H1 (cell line): ENCODE measurements around the gene MRPL27. TPM values are rescaled to one million over a fixed set of nuclear protein-coding genes. Genes with fewer than 3 reads are reported as not detected.

Experiments
- BCL11A ChIP-seq, 2 experiments: IDR thresholded peaks; one replicate each; pipeline ENCODE4 v1.6.1; 2011; ENCODE audit warnings: low read depth in 2 of 2, low read length in 2 of 2, mild to moderate bottlenecking in 2 of 2
- CHD7 ChIP-seq: fragments of 300-600 bp; sonication (generic); IDR thresholded peaks from 2 replicates; pipeline ENCODE4 v1.7.1; 2012; ENCODE audit warnings: low read length, moderate library complexity, mild to moderate bottlenecking, inconsistent platforms; ENCODE audit not compliant: insufficient replicate concordance
- CREB1 ChIP-seq: IDR thresholded peaks from 2 replicates; pipeline ENCODE4 v1.6.1; 2012; ENCODE audit warnings: inconsistent platforms
- JUN ChIP-seq: IDR thresholded peaks from 2 replicates; pipeline ENCODE4 v1.6.1; 2011; ENCODE audit warnings: low read depth, mild to moderate bottlenecking, improper control_type of control experiment, low read length
- KDM5A ChIP-seq: fragments of 200-600 bp; IDR thresholded peaks from 2 replicates; pipeline ENCODE4 v1.7.1; 2012; ENCODE audit warnings: mild to moderate bottlenecking, low read length, inconsistent platforms, mixed read lengths
- polyA plus RNA-seq, 7 experiments: library from polyadenylated mRNA; depleted of rRNA in 3 of 7; stranded (reverse) in 5 of 7; unstranded in 2 of 7; fragments of >200 nt in 5 of 7; fragments of 200-250 nt in 2 of 7; gene quantifications; 1 replicate in 5 of 7; 2 replicates in 1 of 7; 4 replicates in 1 of 7; pipeline versions ENCODE4 v1.2.1 to v1.2.3, GENCODE V29; 2011 to 2013; ENCODE audit warnings: missing spikeins in 2 of 7, mixed read lengths in 2 of 7
- total RNA-seq: library from RNA; stranded (reverse); fragmentation: NEBNext Ultra II Directional; extraction: Animal tissue kit (Norgen Biotek cat#: 25700); gene quantifications from 2 replicates; pipeline ENCODE4 v1.2.1, GENCODE V29; 2021

Gene MRPL27
- total and polyA plus RNA-seq, 2 of the 8 experiments (the other 6 are each of a cell fraction or from before 2014, with no cell fraction given) = 75.6 to 135 TPM

- TF ChIP-seq CREB1 = no peak
- no peak for TF ChIP-seq JUN
- TF ChIP-seq KDM5A = no peak
- no peak for TF ChIP-seq CHD7
- TF ChIP-seq BCL11A (IDR thresholded peaks at IDR 0.05; ENCODE audit: low read depth in 2 of 2, low read length in 2 of 2) = no peak
Observed at GRCh38 chr17:50359998-50360461, 13.0 kb downstream of the MRPL27 start (continued).
